A673 (cell line): ENCODE measurements around the gene NUDT12. TPM values are rescaled to one million over a fixed set of nuclear protein-coding genes. Genes with fewer than 3 reads are reported as not detected.

Experiments
- BruUV-seq: library from RNA; stranded (reverse); fragments of 400-500 nt; replicated peaks from 2 replicates; lab custom pipeline; 2021; lab: Mats Ljungman, UMichigan
- CTCF ChIA-PET: fragments of 300-600 bp; sonication (Branson Sonifier 250); formaldehyde crosslinking; loops from one replicate; lab custom pipeline; 2022; ENCODE audit warnings: antibody characterized with exemption; lab: Charles Lee
- POLR2A ChIA-PET: fragments of 300-600 bp; sonication (Branson Sonifier 250); formaldehyde crosslinking; loops from one replicate; lab custom pipeline; 2022; ENCODE audit warnings: antibody characterized with exemption; ENCODE audit not compliant: low non-redundant PET; lab: Charles Lee
- DNase-seq: peaks from one replicate; pipeline ENCODE4 v3.0.0-alpha.2; 2015; ENCODE audit warnings: low spot score
- H3K27ac ChIP-seq: fragments of 200-600 bp; sonication (generic); 2 replicates; pipeline ENCODE4 v1.5.1; 2016; ENCODE audit warnings: mixed run types, low read depth, mild to moderate bottlenecking, mixed read lengths, antibody characterized with exemption, low read length; ENCODE audit not compliant: poor library complexity, severe bottlenecking
- H3K27me3 ChIP-seq: fragments of 200-600 bp; sonication (generic); replicated peaks from 2 replicates; pipeline ENCODE4 v1.6.1; 2017; ENCODE audit warnings: mixed run types, low read depth, mild to moderate bottlenecking, mixed read lengths, antibody characterized with exemption, low read length; ENCODE audit not compliant: insufficient read depth, poor library complexity
- H3K36me3 ChIP-seq: fragments of 200-600 bp; sonication (generic); 2 replicates; pipeline ENCODE4 v1.6.1; 2016; ENCODE audit warnings: mixed run types, mild to moderate bottlenecking, mixed read lengths, antibody characterized with exemption, low read length; ENCODE audit not compliant: insufficient read depth, poor library complexity, severe bottlenecking
- H3K4me1 ChIP-seq: fragments of 200-600 bp; sonication (generic); 2 replicates; pipeline ENCODE4 v1.6.1; 2017; ENCODE audit warnings: mixed run types, mild to moderate bottlenecking, mixed read lengths, antibody characterized with exemption, low read length; ENCODE audit not compliant: insufficient read depth, poor library complexity, severe bottlenecking
- H3K4me3 ChIP-seq: fragments of 200-600 bp; sonication (generic); 2 replicates; pipeline ENCODE4 v1.5.1; 2016; ENCODE audit warnings: low read depth, mixed run types, mild to moderate bottlenecking, mixed read lengths, low read length; ENCODE audit not compliant: poor library complexity, severe bottlenecking
- H3K9me3 ChIP-seq: fragments of 200-600 bp; sonication (generic); 2 replicates; pipeline ENCODE4 v1.6.1; 2016; ENCODE audit warnings: mixed run types, low read depth, mild to moderate bottlenecking, mixed read lengths, antibody characterized with exemption, low read length; ENCODE audit not compliant: poor library complexity, severe bottlenecking
- EZH2 ChIP-seq: fragments of 200-600 bp; sonication (generic); IDR thresholded peaks from 2 replicates; pipeline ENCODE4 v1.6.1; 2017; ENCODE audit warnings: borderline replicate concordance, low read depth, mild to moderate bottlenecking, mixed read lengths, antibody characterized with exemption, low read length; ENCODE audit not compliant: poor library complexity, severe bottlenecking
- intact Hi-C: fragments of 100-400 bp; cut with micrococcal nuclease; formaldehyde crosslinking; loops from one replicate; pipeline ENCODE4 v1.10.0; 2022; ENCODE audit not compliant: unreplicated experiment
- total RNA-seq: library from RNA; stranded (reverse); gene quantifications from 2 replicates; pipeline ENCODE4 v1.2.3, GENCODE V29; 2021
- TF ChIP-seq, protein P1 (sequence below): fragments of 300-800, 200-600 bp; sonication (generic); conservative IDR thresholded peaks from 2 replicates; pipeline ENCODE4 v1.5.1; 2017; ENCODE audit warnings: low read depth, mild to moderate bottlenecking, antibody characterized with exemption, low read length, moderate library complexity, mixed read lengths

Gene NUDT12
- total RNA-seq, 1 experiment from 2014 or later: 10.2 TPM

DNA sequence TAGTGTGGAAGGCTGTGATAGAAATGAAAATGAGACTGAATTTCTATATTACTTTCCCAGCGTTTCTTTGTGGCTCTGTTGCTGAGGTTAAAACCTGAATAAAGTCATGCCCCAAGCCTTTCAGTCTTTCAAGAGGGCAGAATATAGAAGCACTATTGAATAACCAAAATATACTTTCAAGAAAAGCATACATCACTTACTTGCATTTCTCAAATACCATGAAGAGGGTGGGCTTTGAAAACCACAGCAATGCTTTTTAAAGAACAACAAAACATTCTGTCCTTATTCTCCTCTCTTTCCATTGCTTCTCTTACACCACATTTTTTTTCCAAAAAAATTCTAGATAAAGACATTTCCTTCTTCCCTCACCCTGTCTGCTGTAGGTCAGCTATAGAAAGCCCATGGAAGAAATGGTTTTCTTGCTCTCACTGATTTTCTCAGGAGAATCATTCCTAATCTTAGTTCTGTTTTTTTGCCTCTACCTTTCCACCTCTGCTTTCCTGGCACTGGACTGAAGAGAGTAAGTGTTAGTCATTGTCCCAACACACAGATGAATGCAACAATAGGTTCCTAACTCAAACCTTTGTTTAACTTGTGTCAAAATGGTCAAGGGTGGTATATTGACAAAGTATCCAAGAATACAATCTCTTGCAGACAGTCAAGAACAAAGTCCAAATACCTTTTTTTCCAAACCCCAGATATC is 51.6 kb downstream of the NUDT12 start:
- TF ChIP-seq, protein P1, sequence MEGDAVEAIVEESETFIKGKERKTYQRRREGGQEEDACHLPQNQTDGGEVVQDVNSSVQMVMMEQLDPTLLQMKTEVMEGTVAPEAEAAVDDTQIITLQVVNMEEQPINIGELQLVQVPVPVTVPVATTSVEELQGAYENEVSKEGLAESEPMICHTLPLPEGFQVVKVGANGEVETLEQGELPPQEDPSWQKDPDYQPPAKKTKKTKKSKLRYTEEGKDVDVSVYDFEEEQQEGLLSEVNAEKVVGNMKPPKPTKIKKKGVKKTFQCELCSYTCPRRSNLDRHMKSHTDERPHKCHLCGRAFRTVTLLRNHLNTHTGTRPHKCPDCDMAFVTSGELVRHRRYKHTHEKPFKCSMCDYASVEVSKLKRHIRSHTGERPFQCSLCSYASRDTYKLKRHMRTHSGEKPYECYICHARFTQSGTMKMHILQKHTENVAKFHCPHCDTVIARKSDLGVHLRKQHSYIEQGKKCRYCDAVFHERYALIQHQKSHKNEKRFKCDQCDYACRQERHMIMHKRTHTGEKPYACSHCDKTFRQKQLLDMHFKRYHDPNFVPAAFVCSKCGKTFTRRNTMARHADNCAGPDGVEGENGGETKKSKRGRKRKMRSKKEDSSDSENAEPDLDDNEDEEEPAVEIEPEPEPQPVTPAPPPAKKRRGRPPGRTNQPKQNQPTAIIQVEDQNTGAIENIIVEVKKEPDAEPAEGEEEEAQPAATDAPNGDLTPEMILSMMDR: no peak
- TF ChIP-seq EZH2: no peak
- H3K27ac ChIP-seq: no peak overlapping the region
- no peaks in the 10 kb centered on the region for H3K9me3 ChIP-seq
- BruUV-seq: no TSS peak
- ChIA-PET POLR2A (no interaction called here), CTCF (no interaction called here)
- intact Hi-C loops: no loop called here
- H3K27me3 ChIP-seq: no peaks in the 10 kb centered on the region
- no peaks in the 10 kb centered on the region for H3K4me1 ChIP-seq
- H3K4me3 ChIP-seq: no peak overlapping the region
- H3K36me3 ChIP-seq: no peaks in the 10 kb centered on the region
- no peak for DNase-seq

DNA sequence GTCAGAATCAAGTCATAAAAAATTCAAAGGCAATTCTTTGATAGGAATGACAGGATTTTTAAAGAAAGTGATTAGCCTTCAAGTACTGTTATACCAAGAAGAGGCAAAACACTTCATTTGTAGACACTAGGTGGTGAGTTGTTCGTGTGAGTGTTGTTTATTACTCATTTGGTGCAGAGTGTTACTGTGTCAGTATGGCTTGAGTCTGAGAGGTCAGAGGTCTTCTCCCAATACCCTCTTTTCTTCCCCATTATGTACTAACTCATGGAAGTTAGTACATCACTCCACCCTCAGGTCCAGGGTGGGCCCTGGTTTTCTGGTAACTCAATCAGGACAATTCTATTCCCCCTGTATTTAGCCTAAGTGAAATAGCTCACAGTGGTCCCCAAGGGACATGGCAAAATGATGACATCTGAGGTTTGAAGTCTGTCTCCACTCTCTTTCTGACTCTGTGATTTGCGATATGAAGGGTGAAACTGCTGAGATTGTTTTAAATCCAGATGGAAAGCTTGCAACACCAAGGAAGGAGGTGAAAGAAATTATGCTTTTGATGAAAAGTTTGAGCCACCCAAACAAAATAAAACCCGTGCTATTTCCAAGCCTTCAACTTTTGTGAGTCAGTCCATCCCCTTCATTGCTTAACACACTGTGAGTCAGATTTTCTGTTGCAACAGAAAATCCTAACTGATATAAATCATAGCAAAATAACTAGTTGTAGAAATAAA is 56.8 kb downstream of the NUDT12 start:
- no peak overlapping the region for H3K4me3 ChIP-seq
- intact Hi-C loops: no loop called here
- no peaks in the 10 kb centered on the region for H3K4me1 ChIP-seq
- H3K9me3 ChIP-seq: no peaks in the 10 kb centered on the region
- ChIA-PET POLR2A (no interaction called here), CTCF (no interaction called here)
- no TSS peak for BruUV-seq
- H3K27ac ChIP-seq: no peak overlapping the region
- H3K27me3 ChIP-seq: no peaks in the 10 kb centered on the region
- no peak for DNase-seq
- H3K36me3 ChIP-seq: no peaks in the 10 kb centered on the region
- no peak for TF ChIP-seq EZH2
- TF ChIP-seq, protein P1: no peak

DNA sequence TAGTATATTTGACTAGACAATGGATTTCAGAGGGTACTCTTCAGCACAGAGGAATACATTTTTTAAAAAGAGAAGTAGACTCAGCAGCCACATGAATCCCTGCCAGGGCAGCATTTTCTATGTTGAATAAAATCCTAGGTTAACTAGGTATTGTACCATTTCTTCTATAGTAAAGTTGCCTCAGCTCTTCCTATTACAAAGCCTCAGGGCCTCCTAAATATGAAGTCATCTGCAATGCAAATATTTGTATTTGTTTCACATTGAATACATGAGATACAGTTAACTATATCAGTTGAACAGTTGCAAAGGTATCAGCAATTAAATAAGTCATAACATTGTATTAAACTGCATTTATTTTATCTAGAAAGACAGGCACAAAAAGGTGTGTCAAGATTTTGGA is 59.5 kb downstream of the NUDT12 start:
- no peaks in the 10 kb centered on the region for H3K27me3 ChIP-seq
- H3K36me3 ChIP-seq: no peaks in the 10 kb centered on the region
- no peaks in the 10 kb centered on the region for H3K4me1 ChIP-seq
- intact Hi-C loops: no loop called here
- no peak for TF ChIP-seq EZH2
- TF ChIP-seq, protein P1: no peak
- no peak for DNase-seq
- CTCF ChIA-PET: no interaction called here
- H3K27ac ChIP-seq: no peak overlapping the region
- H3K4me3 ChIP-seq: no peak overlapping the region
- POLR2A ChIA-PET: no interaction called here
- BruUV-seq: no TSS peak
- H3K9me3 ChIP-seq: no peaks in the 10 kb centered on the region
